K562 (cell line): ENCODE data around the gene ITK. TPM values are rescaled to one million over a fixed set of nuclear protein-coding genes. Genes with fewer than 3 reads are reported as not detected.
A peak's percentile ranks its signal among the peaks of the same experiment; 100 is the strongest.

Experiments
- EP400 ChIP-seq: fragments of 450-650 bp; IDR thresholded peaks from 2 replicates; pipeline ENCODE4 v1.6.1; 2017; ENCODE audit warnings: antibody characterized with exemption, mild to moderate bottlenecking, moderate library complexity
- FOXA3 ChIP-seq, 2 experiments: fragments of 450-650 bp in 1 of 2; sonication (generic) in 1 of 2; formaldehyde crosslinking; IDR thresholded peaks in 1 of 2; conservative IDR thresholded peaks in 1 of 2; 2 replicates each; pipeline versions ENCODE4 v1.4.0 to v1.8.0; 2020 to 2022; ENCODE audit warnings: mild to moderate bottlenecking in 2 of 2, missing genetic modification reagents in 1 of 2
- JUNB ChIP-seq: fragments of 450-650 bp; formaldehyde crosslinking; conservative IDR thresholded peaks from 2 replicates; pipeline ENCODE4 v1.4.0; 2020; ENCODE audit warnings: mild to moderate bottlenecking
- LCOR ChIP-seq: sonication (generic); formaldehyde crosslinking; IDR thresholded peaks from 2 replicates; pipeline ENCODE4 v1.8.0; 2022; ENCODE audit warnings: mild to moderate bottlenecking, missing genetic modification reagents
- MAFG ChIP-seq: fragments of 450-650 bp; conservative IDR thresholded peaks from 2 replicates; pipeline ENCODE4 v1.6.1; 2016; ENCODE audit warnings: missing genetic modification characterization, missing compliant biosample characterization
- ZBTB26 ChIP-seq: fragments of 450-650 bp; formaldehyde crosslinking; IDR thresholded peaks from 2 replicates; pipeline ENCODE4 v1.4.0; 2022; ENCODE audit warnings: missing genetic modification characterization
- ZBTB33 ChIP-seq: sonication (generic); formaldehyde crosslinking; IDR thresholded peaks from 2 replicates; pipeline ENCODE4 v1.8.1; 2023; ENCODE audit warnings: mild to moderate bottlenecking, missing genetic modification reagents
- ZNF175 ChIP-seq: fragments of 200-800 bp; sonication (Bioruptor generic); IDR thresholded peaks from 2 replicates; pipeline ENCODE4 v1.6.1; 2016; ENCODE audit warnings: low read depth, mild to moderate bottlenecking, missing genetic modification characterization, missing compliant biosample characterization
- ZNF354B ChIP-seq: fragments of 250-450 bp; sonication (Bioruptor Pico); IDR thresholded peaks from 2 replicates; pipeline ENCODE4 v1.4.0; 2020
- polyA plus RNA-seq, 8 experiments: library from polyadenylated mRNA; depleted of rRNA in 4 of 8; stranded (reverse) in 5 of 8; unstranded in 3 of 8; fragments of >200 nt; fragmentation: Nextera tagmentation in 2 of 8; fragmentation: Illumina TruSeq in 1 of 8; extraction: Ambion mirVana in 2 of 8; extraction: Trizol in 1 of 8; gene quantifications; 2 replicates each; pipeline versions ENCODE4 v1.2.1 to v1.2.3, GENCODE V29; 2011 to 2014; ENCODE audit warnings: inconsistent platforms in 1 of 8, missing spikeins in 1 of 8
- total RNA-seq, 7 experiments: library from RNA; depleted of rRNA in 6 of 7; stranded (reverse); fragments of >200 nt in 6 of 7; fragmentation: Illumina TruSeq in 2 of 7; extraction: Trizol in 2 of 7; gene quantifications; 2 replicates each; pipeline versions ENCODE4 v1.2.1 to v1.2.3, GENCODE V29; 2011 to 2021; ENCODE audit warnings: low replicate concordance in 1 of 7
- TF ChIP-seq, protein P1 (sequence below): fragments of 250-450 bp; sonication (Bioruptor Pico); IDR thresholded peaks from 2 replicates; pipeline ENCODE4 v1.5.0; 2021; ENCODE audit warnings: mild to moderate bottlenecking, moderate library complexity
- TF ChIP-seq, protein P2 (sequence below), 3 experiments: fragments of 200-800 bp in 1 of 3; fragments of 250-450 bp in 1 of 3; fragments of 450-650 bp in 1 of 3; sonication (Bioruptor Pico) in 1 of 3; sonication (Bioruptor generic) in 1 of 3; formaldehyde crosslinking in 1 of 3; IDR thresholded peaks; 2 replicates each; pipeline versions ENCODE4 v1.6.1 to v1.8.0; 2016 to 2022; ENCODE audit warnings: mild to moderate bottlenecking in 2 of 3, missing genetic modification characterization in 2 of 3, missing compliant biosample characterization in 1 of 3, moderate library complexity in 1 of 3
- TF ChIP-seq, protein P3 (sequence below), 2 experiments: fragments of 450-650 bp; IDR thresholded peaks; 2 replicates each; pipeline ENCODE4 v1.6.1; 2018; ENCODE audit warnings: mild to moderate bottlenecking in 2 of 2, low read depth in 1 of 2; ENCODE audit not compliant: partially characterized antibody in 2 of 2

Gene ITK
- total and polyA plus RNA-seq, 9 of the 15 experiments (the other 6 are each of a cell fraction or from before 2014, with no cell fraction given): 0.04 to 0.75 TPM; not detected in 7

DNA sequence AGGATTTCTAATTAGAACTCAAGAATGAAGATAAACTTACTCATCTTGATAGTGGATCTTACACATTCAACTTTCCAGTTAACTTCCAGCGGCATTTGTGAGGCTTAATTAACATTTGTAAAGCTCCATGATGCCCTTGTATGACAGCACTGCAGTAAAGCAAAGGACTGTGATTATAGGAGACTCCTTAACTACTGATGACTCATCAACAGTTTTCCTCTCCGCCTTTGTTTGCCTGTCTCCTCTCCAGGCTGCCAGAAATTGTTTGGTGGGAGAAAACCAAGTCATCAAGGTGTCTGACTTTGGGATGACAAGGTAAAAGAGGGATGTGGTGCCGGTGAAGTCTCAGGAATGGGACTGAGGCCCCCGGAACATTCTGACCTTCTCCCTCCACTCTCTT is 64.8 kb downstream of the ITK start (continued):
- TF ChIP-seq, protein P1, sequence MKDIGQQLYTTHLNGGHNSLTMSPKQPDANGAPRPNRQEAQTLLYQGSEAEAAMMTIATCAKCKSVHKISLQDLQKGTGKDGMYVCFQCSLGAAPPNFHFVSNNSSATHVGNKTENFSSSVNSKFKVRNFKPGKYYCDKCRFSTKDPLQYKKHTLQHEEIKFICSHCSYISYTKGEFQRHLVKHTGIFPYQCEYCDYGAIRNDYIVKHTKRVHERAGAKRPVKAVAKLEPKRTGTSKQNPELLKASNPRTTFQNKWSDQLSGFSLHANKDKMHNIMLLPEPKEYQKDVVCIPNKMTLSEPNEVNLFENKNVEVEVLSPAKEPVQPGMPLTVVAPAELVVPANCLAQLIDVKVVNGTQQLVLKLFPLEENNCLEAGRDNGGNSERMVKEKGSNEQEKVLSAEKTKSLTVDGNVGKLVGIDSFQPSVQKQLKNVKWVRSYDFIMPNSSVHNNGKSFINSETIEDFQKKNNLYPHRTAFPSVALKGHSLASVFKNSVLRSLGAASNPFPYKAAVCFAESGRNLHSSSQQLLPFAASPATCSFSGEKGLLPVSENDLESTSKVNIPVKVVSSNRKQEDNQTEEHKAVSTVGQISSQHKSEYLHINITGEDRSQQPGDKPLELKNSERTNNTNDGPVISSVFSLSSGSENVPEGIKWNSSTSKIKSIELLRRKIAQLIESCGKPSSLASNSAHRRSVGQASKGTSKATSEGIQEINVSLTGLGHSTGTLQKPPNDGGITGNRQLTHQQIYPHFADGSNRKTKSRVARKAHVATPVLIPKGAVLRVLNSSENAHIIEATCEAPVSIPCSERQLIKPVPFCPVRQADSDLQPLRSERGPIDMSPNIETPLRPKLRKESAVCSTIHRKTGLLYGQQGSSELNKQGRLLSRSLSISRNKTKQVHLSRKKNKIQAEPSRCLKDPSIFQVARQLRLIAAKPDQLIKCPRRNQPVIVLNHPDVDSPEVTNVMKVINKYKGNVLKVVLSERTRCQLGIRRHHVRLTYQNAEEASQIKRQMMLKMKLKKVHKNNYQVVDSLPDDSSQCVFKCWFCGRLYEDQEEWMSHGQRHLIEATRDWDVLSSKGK (CRISPR knock-in tag): no peak
- TF ChIP-seq, protein P2, sequence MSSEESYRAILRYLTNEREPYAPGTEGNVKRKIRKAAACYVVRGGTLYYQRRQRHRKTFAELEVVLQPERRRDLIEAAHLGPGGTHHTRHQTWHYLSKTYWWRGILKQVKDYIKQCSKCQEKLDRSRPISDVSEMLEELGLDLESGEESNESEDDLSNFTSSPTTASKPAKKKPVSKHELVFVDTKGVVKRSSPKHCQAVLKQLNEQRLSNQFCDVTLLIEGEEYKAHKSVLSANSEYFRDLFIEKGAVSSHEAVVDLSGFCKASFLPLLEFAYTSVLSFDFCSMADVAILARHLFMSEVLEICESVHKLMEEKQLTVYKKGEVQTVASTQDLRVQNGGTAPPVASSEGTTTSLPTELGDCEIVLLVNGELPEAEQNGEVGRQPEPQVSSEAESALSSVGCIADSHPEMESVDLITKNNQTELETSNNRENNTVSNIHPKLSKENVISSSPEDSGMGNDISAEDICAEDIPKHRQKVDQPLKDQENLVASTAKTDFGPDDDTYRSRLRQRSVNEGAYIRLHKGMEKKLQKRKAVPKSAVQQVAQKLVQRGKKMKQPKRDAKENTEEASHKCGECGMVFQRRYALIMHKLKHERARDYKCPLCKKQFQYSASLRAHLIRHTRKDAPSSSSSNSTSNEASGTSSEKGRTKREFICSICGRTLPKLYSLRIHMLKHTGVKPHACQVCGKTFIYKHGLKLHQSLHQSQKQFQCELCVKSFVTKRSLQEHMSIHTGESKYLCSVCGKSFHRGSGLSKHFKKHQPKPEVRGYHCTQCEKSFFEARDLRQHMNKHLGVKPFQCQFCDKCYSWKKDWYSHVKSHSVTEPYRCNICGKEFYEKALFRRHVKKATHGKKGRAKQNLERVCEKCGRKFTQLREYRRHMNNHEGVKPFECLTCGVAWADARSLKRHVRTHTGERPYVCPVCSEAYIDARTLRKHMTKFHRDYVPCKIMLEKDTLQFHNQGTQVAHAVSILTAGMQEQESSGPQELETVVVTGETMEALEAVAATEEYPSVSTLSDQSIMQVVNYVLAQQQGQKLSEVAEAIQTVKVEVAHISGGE (CRISPR knock-in tag; IDR thresholded peaks at IDR 0.05): no peak
- TF ChIP-seq JUNB (CRISPR knock-in tag) (peak; percentile 54; the same call in 1 of the 2 replicates), MAFG (0 out of 2 replicates have a peak, but pooled peaks have one; percentile 16), ZNF175 (CRISPR knock-in tag) (no peak), EP400 (no peak), ZBTB33 (CRISPR knock-in tag) (no peak), ZBTB26 (no peak), ZNF354B (CRISPR knock-in tag) (no peak), LCOR (no peak), FOXA3 (CRISPR knock-in tag; conservative IDR thresholded peaks at IDR 0.05 in 1 of 2, IDR thresholded peaks at IDR 0.05 in 1 of 2) (no peak)
- TF ChIP-seq, protein P3, sequence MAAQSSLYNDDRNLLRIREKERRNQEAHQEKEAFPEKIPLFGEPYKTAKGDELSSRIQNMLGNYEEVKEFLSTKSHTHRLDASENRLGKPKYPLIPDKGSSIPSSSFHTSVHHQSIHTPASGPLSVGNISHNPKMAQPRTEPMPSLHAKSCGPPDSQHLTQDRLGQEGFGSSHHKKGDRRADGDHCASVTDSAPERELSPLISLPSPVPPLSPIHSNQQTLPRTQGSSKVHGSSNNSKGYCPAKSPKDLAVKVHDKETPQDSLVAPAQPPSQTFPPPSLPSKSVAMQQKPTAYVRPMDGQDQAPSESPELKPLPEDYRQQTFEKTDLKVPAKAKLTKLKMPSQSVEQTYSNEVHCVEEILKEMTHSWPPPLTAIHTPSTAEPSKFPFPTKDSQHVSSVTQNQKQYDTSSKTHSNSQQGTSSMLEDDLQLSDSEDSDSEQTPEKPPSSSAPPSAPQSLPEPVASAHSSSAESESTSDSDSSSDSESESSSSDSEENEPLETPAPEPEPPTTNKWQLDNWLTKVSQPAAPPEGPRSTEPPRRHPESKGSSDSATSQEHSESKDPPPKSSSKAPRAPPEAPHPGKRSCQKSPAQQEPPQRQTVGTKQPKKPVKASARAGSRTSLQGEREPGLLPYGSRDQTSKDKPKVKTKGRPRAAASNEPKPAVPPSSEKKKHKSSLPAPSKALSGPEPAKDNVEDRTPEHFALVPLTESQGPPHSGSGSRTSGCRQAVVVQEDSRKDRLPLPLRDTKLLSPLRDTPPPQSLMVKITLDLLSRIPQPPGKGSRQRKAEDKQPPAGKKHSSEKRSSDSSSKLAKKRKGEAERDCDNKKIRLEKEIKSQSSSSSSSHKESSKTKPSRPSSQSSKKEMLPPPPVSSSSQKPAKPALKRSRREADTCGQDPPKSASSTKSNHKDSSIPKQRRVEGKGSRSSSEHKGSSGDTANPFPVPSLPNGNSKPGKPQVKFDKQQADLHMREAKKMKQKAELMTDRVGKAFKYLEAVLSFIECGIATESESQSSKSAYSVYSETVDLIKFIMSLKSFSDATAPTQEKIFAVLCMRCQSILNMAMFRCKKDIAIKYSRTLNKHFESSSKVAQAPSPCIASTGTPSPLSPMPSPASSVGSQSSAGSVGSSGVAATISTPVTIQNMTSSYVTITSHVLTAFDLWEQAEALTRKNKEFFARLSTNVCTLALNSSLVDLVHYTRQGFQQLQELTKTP (IDR thresholded peaks at IDR 0.05; ENCODE audit: low read depth in 1 of 2, partially characterized antibody in 2 of 2): no peak
